Airway epithelial cell (primary cell): ENCODE measurements around the gene FAM78A. TPM values are rescaled to one million over a fixed set of nuclear protein-coding genes. Genes with fewer than 3 reads are reported as not detected.

Experiments used
- total RNA-seq: library from RNA; depleted of rRNA; stranded (reverse); fragments of >200 nt; gene quantifications from 2 replicates; pipeline ENCODE4 v1.2.3, GENCODE V29; 2015

Gene FAM78A
- total RNA-seq, result 0.21 and 0.37 TPM in 2 replicates

GRCh38 chr9:131276094-131276888 is at the start of gene FAM78A:
Gene FAM78A (minus strand): TSS chr9:131276510. CDS start chr9:131276179, 331 bp downstream.

GRCh38 chr9:131289301-131290035 is 13.2 kb upstream of the FAM78A start, which contains the start of gene PLPP7:
Gene PLPP7 (plus strand): TSS chr9:131289723. CDS start chr9:131289998, 275 bp downstream.

Other genes starting within 250 kb of the FAM78A start
- 2.8 and 3.7 TPM in 2 replicates for gene AIF1L, start 180.0 kb downstream of the FAM78A start, total RNA-seq
- gene NUP214, start 150.9 kb downstream of the FAM78A start, total RNA-seq, result 16.3 and 21.0 TPM in 2 replicates
- gene PLPP7, start 13.2 kb upstream of the FAM78A start, total RNA-seq, result not detected in 2 replicates
- gene PRRC2B, start 117.6 kb upstream of the FAM78A start, total RNA-seq, result 82.3 and 83.1 TPM in 2 replicates
- 16.9 and 29.0 TPM in 2 replicates for gene POMT1, start 226.4 kb upstream of the FAM78A start, total RNA-seq